22Rv1 (cell line): ENCODE measurements around the gene SEC23IP.
"Not testable (repeated sequence)": the region's sequence is repeated elsewhere in the genome, so short reads cannot be mapped to it uniquely, and the experiment has no call there.

Experiments
- H3K27ac ChIP-seq: fragments of 450-650 bp; 2 replicates; pipeline ENCODE4 v1.5.1; 2017
- ZFX ChIP-seq: fragments of 450-650 bp; IDR thresholded peaks from 2 replicates; pipeline ENCODE4 v1.6.1; 2017; ENCODE audit warnings: antibody characterized with exemption, borderline replicate concordance
- TF ChIP-seq, protein P1 (sequence below): fragments of 450-650 bp; IDR thresholded peaks from 2 replicates; pipeline ENCODE4 v1.5.1; 2017; ENCODE audit warnings: mild to moderate bottlenecking

SEC23IP gene

DNA sequence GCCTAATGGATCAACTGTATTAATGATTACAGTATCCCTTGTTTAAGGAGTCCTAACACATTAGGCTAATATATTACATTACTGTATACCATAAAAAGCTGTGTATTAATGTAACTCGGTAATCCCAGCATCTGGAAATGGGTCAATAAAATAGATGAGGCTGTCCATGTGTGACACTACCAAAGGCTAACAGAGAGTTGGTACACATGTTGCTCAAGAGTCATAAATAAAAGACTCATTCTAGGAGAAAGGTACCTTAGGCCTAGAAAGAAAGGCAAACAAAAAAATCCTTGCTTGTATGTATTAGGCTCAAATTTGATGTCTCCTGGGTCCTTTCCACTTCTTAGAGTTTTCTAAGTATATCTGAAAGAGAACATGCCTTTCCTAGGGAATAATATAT, 34.5 kb upstream of the SEC23IP start:
- no peak overlapping the region for H3K27ac ChIP-seq
- TF ChIP-seq ZFX: no peak
- TF ChIP-seq, protein P1, sequence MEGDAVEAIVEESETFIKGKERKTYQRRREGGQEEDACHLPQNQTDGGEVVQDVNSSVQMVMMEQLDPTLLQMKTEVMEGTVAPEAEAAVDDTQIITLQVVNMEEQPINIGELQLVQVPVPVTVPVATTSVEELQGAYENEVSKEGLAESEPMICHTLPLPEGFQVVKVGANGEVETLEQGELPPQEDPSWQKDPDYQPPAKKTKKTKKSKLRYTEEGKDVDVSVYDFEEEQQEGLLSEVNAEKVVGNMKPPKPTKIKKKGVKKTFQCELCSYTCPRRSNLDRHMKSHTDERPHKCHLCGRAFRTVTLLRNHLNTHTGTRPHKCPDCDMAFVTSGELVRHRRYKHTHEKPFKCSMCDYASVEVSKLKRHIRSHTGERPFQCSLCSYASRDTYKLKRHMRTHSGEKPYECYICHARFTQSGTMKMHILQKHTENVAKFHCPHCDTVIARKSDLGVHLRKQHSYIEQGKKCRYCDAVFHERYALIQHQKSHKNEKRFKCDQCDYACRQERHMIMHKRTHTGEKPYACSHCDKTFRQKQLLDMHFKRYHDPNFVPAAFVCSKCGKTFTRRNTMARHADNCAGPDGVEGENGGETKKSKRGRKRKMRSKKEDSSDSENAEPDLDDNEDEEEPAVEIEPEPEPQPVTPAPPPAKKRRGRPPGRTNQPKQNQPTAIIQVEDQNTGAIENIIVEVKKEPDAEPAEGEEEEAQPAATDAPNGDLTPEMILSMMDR: no peak

DNA sequence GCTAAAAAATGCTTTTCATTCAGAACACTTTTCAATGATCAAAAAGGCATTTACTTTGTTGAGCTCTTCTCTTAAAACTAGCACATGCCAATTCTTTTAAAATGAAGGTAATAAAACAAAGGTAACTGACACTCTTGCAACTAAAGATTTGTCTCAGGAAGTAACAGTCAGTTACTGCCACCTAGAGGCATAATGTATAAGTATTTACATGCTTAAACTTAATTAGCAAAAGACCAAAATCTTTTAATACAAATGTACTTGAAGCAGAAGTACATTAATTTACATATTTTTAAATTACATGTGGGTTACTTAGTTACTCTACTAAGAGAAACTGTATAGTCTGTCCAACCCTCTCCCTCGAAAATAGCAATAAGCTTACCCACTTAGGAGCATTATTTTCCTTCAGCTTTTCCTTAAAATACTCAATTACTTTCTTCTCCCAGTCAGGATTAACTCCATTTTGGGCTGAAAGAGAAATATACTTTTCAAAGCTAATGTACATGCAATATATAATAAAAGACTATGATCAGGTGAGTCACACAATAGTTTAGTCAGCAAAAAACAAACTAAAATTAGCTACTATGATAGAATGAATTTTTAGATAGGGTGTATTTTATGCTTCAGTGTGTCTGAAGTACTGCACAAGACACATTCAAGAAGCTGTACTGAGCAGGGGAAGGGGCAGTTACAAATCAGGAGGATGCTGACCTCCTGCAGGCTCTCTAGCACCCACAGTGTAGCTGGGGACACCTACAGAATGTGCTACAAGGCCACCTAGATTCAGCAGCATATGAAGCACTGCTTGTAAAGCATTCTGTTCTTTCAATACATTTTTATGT, 32.9 kb upstream of the SEC23IP start:
- TF ChIP-seq, protein P1: peak; percentile 81
- TF ChIP-seq ZFX: no peak
- no peak overlapping the region for H3K27ac ChIP-seq

DNA sequence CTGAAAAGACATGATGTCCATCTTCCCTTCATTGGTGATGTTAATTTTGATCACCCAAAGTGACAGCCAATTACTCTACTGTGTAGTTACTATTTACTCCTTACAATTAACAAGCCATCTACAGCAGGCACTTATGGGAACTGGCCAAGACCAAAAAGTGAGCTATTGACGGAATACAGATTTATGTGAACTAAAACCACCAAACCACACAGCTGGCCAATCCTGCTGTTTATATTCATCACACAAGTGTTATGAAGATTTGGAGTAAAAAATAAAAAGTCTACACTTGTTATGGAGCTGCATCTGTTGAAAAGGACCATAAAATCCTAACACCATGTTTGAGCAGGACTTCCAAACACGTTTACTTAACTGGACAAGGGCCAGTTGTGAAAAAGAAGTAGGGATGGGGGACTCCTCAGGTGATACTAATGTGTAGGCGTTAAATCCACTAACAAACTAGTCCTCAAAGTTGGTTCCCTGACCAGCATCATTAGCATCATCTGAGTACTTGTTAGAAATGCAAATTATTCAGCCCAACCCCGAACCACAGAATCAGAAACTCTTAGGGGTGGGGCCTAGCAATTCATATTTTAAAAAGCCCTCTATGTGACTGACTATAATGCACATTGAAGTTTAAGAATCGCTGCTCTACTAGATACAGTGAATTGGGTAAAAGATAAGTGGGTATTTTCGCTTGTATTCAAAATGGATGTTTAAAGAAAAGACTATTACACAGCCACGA, 31.5 kb upstream of the SEC23IP start:
- H3K27ac ChIP-seq: no peak overlapping the region
- TF ChIP-seq, protein P1: no peak
- no peak for TF ChIP-seq ZFX

DNA sequence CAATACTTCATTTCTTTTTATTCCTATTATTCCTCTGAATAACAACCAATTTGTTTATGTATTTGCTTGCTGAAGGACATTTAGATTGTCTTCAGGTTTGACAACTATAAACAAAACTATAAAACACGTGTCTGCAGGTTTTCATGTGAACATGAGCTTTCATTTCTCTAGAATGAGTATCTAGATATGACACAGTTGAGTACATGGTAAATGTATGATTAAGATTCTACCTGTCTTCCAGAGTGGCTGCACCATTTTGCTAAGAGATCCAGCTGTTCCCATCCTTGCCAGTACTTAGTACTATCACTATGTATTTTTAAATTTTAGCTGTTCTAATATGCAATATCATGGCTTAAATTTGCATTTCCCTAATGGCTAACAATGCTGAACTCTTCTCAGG, 30.0 kb upstream of the SEC23IP start:
- TF ChIP-seq ZFX: no peak
- TF ChIP-seq, protein P1: no peak
- no peak overlapping the region for H3K27ac ChIP-seq

DNA sequence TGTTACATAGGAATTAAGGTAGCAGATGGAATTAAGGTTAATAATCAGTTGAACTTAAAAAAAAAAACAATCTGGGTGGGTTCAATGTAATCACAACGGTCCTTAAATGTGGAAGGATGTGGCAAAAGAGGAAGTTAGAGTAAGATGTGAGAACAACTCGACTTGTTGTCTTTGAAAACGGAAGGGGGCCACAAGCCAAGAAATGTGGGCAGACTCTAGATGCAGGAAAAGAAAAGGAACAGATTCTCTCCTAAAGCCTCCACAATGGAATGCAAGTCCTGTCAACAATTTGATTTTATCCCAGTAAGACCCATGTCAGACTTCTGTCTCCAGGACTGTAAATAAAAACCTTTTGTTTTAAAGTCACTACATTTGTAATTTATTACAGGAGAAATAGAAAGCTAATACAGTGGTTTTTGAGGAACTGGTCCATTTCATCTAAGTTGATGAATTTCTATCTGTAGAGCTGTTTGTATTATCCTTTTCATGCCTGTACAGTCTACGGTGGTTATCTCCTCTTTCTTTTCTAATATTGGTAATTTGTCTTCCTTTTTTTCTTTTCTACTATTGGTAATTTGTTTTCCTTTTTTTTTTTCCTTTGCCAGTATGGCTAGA, 28.5 kb upstream of the SEC23IP start:
- TF ChIP-seq, protein P1: no peak
- no peak for TF ChIP-seq ZFX
- H3K27ac ChIP-seq: no peak overlapping the region

DNA sequence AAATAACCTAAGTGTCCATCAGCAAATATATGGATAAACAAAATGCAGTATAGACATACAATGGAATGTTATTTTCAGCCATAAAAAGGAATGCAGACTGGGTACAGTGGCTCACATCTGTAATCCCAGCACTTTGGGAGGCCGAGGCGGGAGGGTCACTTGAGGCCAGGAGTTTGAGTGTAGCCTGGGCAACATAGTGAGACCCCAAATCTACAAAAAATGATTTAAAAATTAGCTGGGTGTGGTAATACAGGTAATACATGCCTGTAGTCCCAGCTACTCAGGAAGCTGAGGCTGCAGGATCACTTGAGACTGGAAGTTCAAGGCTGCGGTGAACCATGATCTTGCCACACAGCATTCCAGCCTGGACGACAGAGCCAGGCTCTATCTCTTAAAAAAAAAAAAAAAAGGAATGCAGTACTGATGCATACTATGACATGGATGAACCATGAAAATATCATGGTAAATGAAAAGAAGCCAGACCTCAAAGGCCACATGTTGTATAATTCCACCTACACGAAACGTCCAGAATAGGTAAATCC, 26.8 kb upstream of the SEC23IP start:
- TF ChIP-seq, protein P1: no peak
- TF ChIP-seq ZFX: no peak
- no peak overlapping the region for H3K27ac ChIP-seq

DNA sequence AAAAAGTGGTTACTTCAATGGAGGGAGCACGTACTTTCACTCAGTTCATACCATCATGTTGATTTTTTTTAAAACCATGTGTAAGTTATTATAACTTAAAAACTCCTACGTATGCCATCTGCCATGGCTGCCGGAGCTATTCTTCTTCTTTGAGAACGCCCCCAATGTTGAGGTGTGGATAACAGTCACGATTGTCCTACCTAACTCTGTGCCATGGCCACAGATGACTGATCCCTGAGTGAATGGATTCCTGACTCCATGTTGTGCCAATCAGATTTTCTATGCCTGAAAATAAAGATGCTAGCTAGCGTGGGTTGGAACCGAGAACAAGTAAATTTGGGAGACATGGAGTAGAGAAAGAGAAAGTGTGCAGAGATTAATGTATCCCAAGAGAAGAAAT, 25.2 kb upstream of the SEC23IP start:
- H3K27ac ChIP-seq: no peak overlapping the region
- TF ChIP-seq ZFX: no peak
- TF ChIP-seq, protein P1: no peak

DNA sequence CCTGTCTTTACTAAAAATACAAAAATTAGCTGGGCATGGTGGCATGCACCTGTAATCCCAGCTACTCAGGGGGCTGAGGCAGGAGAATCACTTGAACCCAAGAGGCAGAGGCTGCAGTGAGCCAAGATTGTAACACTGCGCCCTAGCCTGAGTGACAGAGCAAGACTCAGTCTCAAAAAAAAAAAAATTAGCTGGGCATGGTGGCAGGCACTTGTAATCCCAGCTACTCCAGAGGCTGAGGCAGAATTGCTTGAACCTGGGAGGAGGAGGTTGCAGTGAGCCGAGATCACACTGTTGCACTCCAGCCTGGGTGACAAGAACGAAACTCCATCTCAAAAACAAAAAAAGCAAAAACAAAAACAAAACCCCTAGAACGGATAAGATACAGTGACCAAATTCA, 23.1 kb upstream of the SEC23IP start:
- H3K27ac ChIP-seq: not testable (repeated sequence)
